ENCODE results near the gene GAST. TPM values are rescaled to one million over a fixed set of nuclear protein-coding genes. Genes with fewer than 3 reads are reported as not detected.
"Not testable (repeated sequence)": the region's sequence is repeated elsewhere in the genome, so short reads cannot be mapped to it uniquely, and the experiment has no call there.

Gene GAST
- not detected for polyA plus RNA-seq (ENCODE audit: insufficient read length in 3 of 3)

GRCh38 chr17:41711669-41712400 is at the start of gene GAST:
TSS of gene GAST (plus strand) at chr17:41712331. CDS start at chr17:41715437, 3,106 bp downstream.
- no peak for DNase-seq (ENCODE audit: low read depth in 3 of 3, low spot score in 2 of 3)

DNA sequence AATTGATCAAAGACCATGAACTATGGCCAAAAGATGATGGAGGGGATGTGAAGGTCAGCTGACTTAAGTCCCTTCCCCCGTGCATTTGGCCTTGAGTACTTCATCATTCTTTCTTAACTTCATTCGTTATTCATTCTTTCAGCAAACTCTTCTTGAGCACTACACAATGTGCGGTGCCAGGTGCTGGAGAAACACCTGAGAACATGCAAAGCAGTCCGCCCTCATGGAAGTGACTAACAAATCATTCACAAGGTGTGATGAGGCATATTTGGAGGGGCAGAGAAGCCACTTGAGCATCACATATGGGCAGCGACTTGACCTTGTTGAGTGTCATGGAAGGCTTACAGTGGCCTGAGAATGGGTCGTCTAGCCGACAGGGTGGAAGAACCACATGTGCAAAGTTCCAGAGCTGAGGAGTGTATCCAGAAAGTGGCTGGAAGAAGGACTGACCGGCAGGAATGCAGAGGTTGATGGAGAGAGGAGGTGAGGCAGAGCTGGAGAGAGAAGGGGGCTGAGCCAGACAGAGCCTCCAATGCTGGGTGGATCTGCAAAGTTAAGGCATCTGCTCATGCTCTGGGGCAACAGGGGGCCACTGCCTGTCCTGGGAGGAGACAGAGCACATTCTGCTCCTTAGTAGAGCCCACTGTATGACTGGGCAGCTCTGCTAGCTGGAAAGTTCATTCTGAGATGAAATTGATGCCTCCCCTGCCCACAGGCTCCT is 48.5 kb upstream of the GAST start:
- no peak for DNase-seq (ENCODE audit: low read depth in 3 of 3, low spot score in 2 of 3)

DNA sequence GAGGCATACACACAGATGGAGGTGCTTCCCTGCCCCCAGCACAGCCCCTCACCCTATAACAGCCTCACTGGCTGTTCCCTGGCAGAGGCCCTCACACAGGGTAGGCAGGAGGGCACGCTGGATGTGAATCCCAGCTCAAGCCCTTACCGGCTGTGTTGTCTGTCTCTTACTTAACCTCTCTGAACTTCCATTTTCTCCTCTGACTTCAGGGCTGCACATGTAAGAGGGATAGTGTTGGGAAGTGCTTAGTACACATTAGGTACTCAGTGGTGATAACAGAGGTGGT is 48.0 kb upstream of the GAST start:
- no peak for DNase-seq (ENCODE audit: low read depth in 3 of 3, low spot score in 2 of 3)

GRCh38 chr17:41664587-41665565 is 47.3 kb upstream of the GAST start:
- DNase-seq (ENCODE audit: low read depth in 3 of 3, low spot score in 2 of 3): no peak

DNA sequence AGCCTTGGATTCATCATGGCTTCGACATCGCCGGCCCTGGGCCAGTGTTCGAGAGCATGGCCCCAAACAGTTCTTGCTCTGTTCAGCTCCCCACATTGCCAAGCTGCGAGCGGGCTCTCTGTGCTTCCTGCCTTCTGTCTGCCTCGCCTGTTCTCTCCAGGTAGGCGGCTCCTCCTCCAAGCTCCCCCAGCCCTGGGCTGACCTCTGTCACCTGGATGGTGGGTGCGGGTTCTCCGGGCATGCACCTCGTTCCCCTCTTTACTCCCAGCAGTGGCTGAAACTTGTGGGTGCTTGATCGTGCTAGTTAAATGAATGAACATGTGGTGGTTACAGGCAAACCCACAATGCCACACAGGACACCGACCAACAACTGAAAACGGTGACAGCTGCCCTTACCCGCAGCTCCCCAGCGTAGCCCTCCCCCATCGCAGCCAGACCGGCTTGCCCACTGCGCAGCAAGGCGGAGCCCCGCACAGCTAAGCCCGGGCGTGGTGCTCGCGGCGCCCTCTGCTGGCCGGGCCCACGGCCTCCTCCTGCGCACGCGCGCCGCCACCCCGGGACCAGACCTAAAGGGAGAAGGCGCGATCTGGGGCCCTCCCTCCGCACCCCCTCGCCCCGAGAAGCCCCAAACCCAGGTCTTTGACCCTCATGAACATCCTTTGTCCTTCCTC is 46.4 kb upstream of the GAST start:
- DNase-seq (ENCODE audit: low read depth in 3 of 3, low spot score in 2 of 3): no peak

DNA sequence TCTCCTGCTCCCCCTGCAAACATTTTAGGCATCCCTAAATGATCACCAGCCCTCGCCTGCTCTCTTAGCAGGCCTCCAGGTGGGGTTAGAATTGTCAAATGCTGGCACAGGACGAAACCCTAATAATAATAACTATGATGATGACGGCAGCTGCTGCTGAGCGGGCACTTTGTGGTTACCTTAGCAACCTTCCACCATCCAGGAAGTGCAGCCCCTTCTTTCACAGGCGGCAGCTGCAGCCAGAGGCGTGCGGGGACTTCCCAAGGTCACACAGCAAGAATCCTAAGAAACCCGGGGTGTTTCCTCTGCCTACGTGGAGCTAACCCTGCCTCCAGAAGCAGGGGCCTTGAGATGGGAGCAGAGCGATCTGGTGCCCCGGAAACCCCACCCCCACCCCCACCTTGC is 45.9 kb upstream of the GAST start:
- DNase-seq (ENCODE audit: low read depth in 3 of 3, low spot score in 2 of 3): no peak

DNA sequence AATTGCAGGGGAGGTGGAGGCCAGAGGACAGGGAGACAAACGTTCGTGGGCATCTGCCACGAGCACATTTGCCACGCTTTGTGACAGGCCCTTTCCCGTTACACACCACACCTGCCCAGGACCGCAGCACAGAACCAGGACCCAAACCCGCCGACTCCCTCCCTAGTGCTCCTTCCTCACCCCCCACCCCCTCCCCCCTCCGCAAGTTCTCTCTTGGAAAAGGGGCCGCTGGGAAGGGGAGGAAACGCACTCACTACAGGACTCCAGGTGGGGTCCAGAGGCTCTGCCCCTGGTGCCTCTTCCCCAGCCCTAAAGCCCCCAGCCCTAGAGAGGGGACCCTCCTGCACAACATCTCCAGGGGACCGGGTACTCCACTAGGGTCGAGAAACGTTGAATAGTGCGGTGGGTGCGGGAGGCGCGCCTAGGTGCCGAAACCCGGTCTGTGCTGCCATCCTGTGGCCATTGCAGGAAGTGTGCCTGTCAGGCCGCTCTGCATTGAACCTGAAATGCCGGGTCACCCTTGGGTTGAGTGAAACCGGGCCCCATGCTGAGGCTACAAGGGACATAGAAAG is 45.3 kb upstream of the GAST start:
- DNase-seq (ENCODE audit: low read depth in 3 of 3, low spot score in 2 of 3): no peak

- no peak for DNase-seq (ENCODE audit: low read depth in 3 of 3, low spot score in 2 of 3)
Observed at GRCh38 chr17:41667280-41668041, 44.7 kb upstream of the GAST start.

- DNase-seq (ENCODE audit: low read depth in 3 of 3, low spot score in 2 of 3): no peak
Observed at GRCh38 chr17:41672153-41672552, 40.0 kb upstream of the GAST start.

DNA sequence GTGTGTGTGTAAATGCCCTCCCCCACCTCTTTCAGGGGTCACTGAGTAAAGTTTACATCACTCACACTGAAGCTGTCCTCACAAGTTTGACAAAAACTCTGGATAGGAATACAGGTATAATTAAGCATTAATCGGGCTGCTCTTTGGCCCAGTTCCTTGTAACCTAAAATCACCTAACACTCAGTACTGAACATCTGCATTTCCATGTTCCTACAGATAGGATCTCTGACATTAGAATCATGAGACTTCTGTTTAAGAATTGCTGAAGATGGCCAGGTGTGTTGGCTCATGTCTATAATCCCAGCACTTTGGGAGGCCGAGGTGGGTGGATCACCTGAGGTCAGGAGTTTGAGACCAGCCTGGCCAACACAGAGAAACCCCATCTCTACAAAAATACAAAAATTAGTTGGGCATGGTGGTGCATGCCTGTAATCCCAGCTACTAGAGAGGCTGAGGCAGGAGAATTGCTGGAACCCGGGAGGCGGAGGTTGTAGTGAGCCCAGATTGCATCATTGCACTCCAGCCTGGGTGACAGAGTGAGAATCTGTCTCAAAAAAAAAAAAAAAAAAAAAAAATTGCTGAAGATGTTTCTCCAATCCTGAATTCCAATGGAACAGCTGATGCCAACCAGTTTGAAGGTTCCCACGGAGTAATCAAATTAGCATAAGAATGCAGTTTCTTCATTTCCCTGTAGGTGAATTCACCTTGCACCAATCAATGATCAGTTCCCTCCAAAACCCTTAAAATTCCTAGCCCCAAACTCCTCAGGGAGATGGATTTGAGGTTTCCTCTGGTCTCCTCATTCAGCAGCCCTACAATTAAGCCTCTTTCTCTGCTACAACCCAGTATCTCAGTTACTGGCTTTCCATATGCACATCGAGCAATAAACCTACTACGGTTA is 36.7 kb upstream of the GAST start:
- DNase-seq (ENCODE audit: low read depth in 3 of 3, low spot score in 2 of 3): not testable (repeated sequence)

DNA sequence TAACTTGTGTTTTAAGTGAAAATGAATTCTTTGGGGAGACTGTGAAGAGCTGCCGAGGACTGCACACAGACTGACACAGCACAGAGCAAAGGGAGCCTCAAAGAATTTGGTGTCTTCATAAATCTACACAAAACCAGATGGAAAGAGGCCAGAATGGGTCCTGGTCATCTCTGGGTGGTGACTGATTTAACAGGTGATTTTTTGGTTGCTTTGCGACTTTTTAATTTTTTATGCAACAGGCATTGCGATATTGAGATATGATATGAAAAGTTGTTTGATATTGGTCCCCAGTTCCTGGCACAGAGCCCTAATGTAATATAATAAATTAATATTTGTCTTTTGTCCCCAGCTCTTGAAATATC is 36.1 kb upstream of the GAST start:
- DNase-seq (ENCODE audit: low read depth in 3 of 3, low spot score in 2 of 3): no peak

GRCh38 chr17:41678411-41678906 is 33.7 kb upstream of the GAST start:
- DNase-seq (ENCODE audit: low read depth in 3 of 3, low spot score in 2 of 3): no peak

DNA sequence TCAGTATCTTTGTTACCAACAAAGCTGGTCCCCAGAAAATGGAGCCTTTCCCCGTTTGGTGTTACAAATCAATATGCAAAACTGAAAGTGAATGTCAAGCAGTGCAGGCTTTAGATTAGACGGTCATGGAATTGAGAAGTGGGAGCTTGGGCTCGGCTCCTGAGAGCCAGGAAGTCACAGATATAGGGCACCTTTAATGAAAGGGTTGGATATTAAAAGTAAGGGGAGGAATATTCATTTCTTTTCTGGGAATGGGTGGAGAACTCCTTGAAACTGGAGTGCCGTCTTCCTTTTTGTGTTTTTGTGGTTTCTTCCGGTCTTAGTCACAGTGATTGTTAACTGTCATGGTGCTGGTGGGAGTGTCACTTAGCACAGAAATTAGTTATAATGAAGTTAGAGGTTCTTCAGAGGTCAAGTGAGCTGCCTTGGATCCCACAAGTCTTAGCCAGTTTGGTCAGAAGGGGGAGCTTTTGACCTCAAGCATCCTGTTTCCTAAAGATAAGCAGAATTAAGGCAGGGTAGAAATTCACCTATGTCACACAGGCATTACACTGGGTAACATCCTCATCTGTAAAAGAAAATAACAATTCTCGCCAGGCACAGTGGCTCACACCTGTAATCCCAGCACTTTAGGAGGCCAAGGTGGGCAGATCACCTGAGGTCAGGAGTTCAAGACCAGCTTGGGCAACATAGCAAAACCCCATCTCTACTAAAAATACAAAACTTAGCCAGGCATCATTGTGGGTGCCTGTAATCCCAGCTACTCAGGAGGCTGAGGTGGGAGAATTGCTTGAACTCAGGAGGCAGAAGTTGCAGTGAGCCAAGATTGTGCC is 33.0 kb upstream of the GAST start:
- DNase-seq (ENCODE audit: low read depth in 3 of 3, low spot score in 2 of 3): no peak

- DNase-seq (ENCODE audit: low read depth in 3 of 3, low spot score in 2 of 3): no peak
Observed at GRCh38 chr17:41679740-41680425, 32.2 kb upstream of the GAST start.

GRCh38 chr17:41680426-41681040 is 31.6 kb upstream of the GAST start:
- no peak for DNase-seq (ENCODE audit: low read depth in 3 of 3, low spot score in 2 of 3)

DNA sequence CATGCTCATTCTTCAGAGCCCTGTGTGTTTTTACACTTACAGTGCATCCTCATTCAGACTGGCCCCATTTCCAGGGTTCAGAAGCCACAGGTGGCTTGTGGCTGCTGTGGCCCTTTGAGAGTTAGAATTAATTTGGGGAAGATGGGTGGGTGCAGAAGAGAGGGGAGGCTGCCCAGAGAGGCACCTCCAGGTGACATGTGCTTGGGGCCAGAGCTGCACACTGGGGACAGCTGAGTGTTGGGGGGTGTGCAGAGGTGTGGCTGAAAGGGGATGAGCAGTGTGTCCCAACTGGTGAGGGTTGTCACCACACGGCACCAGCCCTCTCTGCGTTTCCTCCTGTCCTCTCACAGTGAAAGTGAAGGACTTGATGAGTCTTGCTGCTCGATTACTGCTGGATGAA is 30.4 kb upstream of the GAST start:
- DNase-seq (ENCODE audit: low read depth in 3 of 3, low spot score in 2 of 3): no peak

GRCh38 chr17:41682631-41683030 is 29.5 kb upstream of the GAST start:
- no peak for DNase-seq (ENCODE audit: low read depth in 3 of 3, low spot score in 2 of 3)
